K562 (cell line): Measurements from ENCODE around the gene CARD8. TPM values are rescaled to one million over a fixed set of nuclear protein-coding genes. Genes with fewer than 3 reads are reported as not detected.

ENCODE experiments used
- ARID2 ChIP-seq: fragments of 450-650 bp; IDR thresholded peaks from 2 replicates; pipeline ENCODE4 v1.6.1; 2017; ENCODE audit warnings: antibody characterized with exemption, mild to moderate bottlenecking
- E2F8 ChIP-seq: fragments of 450-650 bp; IDR thresholded peaks from 2 replicates; pipeline ENCODE4 v1.7.1; 2018; ENCODE audit warnings: mild to moderate bottlenecking, low read depth; ENCODE audit not compliant: partially characterized antibody
- EP300 ChIP-seq: IDR thresholded peaks from 2 replicates; pipeline ENCODE4 v1.6.1; 2012; ENCODE audit warnings: low read length, improper control_type of control experiment
- FOXO4 ChIP-seq: fragments of 450-650 bp; formaldehyde crosslinking; IDR thresholded peaks from 2 replicates; pipeline ENCODE4 v1.4.0; 2020; ENCODE audit warnings: mild to moderate bottlenecking, moderate library complexity
- GTF2A2 ChIP-seq: IDR thresholded peaks from 2 replicates; pipeline ENCODE4 v1.6.1; 2016; ENCODE audit warnings: mild to moderate bottlenecking, missing genetic modification characterization, missing compliant biosample characterization
- GTF2F1 ChIP-seq: IDR thresholded peaks from 2 replicates; pipeline ENCODE4 v1.6.1; 2011; ENCODE audit warnings: low read depth, low read length, improper control_type of control experiment
- KAT2B ChIP-seq: IDR thresholded peaks from one replicate; pipeline ENCODE4 v1.6.1; 2012; ENCODE audit warnings: low read depth, mild to moderate bottlenecking, control low read depth, inconsistent platforms, low read length, moderate library complexity
- NR0B1 ChIP-seq: fragments of 450-650 bp; IDR thresholded peaks from one replicate; pipeline ENCODE4 v1.6.1; 2018; ENCODE audit warnings: mild to moderate bottlenecking, moderate library complexity; ENCODE audit not compliant: partially characterized antibody
- NR2F6 ChIP-seq: fragments of 450-650 bp; formaldehyde crosslinking; IDR thresholded peaks from 2 replicates; pipeline ENCODE4 v1.4.0; 2020; ENCODE audit warnings: mild to moderate bottlenecking
- TBP ChIP-seq: optimal IDR thresholded peaks from 2 replicates; pipeline ENCODE3; 2011; ENCODE audit warnings: low read depth, low read length, improper control_type of control experiment
- TOE1 ChIP-seq, 2 experiments: fragments of 450-650 bp in 1 of 2; sonication (generic) in 1 of 2; formaldehyde crosslinking in 1 of 2; IDR thresholded peaks; 2 replicates each; pipeline versions ENCODE4 v1.7.1 to v1.8.0; 2016 to 2022; ENCODE audit warnings: borderline replicate concordance in 2 of 2, mild to moderate bottlenecking in 2 of 2, antibody characterized with exemption in 1 of 2, inconsistent platforms in 1 of 2, low read depth in 1 of 2, missing genetic modification reagents in 1 of 2, moderate library complexity in 1 of 2
- ZBTB7A ChIP-seq: IDR thresholded peaks from 2 replicates; pipeline ENCODE4 v1.6.1; 2011; ENCODE audit warnings: low read depth, mild to moderate bottlenecking, low read length, moderate library complexity, borderline replicate concordance; ENCODE audit not compliant: control insufficient read depth
- ZNF212 ChIP-seq: fragments of 450-650 bp; formaldehyde crosslinking; IDR thresholded peaks from 2 replicates; pipeline ENCODE4 v1.4.0; 2020; ENCODE audit warnings: mild to moderate bottlenecking
- ZNF263 ChIP-seq: sonication (generic); formaldehyde crosslinking; IDR thresholded peaks from 2 replicates; pipeline ENCODE4 v1.8.0; 2022; ENCODE audit warnings: mild to moderate bottlenecking, missing genetic modification reagents, borderline replicate concordance
- ZNF316 ChIP-seq: fragments of 450-650 bp; IDR thresholded peaks from 2 replicates; pipeline ENCODE4 v1.6.1; 2016
- ZNF395 ChIP-seq: fragments of 200-800 bp; sonication (Bioruptor generic); IDR thresholded peaks from 2 replicates; pipeline ENCODE4 v1.6.1; 2017; ENCODE audit warnings: missing genetic modification characterization, missing compliant biosample characterization
- ZNF551 ChIP-seq: fragments of 250-450 bp; sonication (Bioruptor Pico); IDR thresholded peaks from 2 replicates; pipeline ENCODE4 v1.5.0; 2021; ENCODE audit warnings: mild to moderate bottlenecking, moderate library complexity
- ZNF668 ChIP-seq: fragments of 250-450 bp; sonication (Bioruptor Pico); IDR thresholded peaks from 2 replicates; pipeline ENCODE4 v1.8.0; 2022; ENCODE audit warnings: mild to moderate bottlenecking, inconsistent platforms
- polyA plus RNA-seq, 8 experiments: library from polyadenylated mRNA; depleted of rRNA in 4 of 8; stranded (reverse) in 5 of 8; unstranded in 3 of 8; fragments of >200 nt; fragmentation: Nextera tagmentation in 2 of 8; fragmentation: Illumina TruSeq in 1 of 8; extraction: Ambion mirVana in 2 of 8; extraction: Trizol in 1 of 8; gene quantifications; 2 replicates each; pipeline versions ENCODE4 v1.2.1 to v1.2.3, GENCODE V29; 2011 to 2014; ENCODE audit warnings: inconsistent platforms in 1 of 8, missing spikeins in 1 of 8
- total RNA-seq, 7 experiments: library from RNA; depleted of rRNA in 6 of 7; stranded (reverse); fragments of >200 nt in 6 of 7; fragmentation: Illumina TruSeq in 2 of 7; extraction: Trizol in 2 of 7; gene quantifications; 2 replicates each; pipeline versions ENCODE4 v1.2.1 to v1.2.3, GENCODE V29; 2011 to 2021; ENCODE audit warnings: low replicate concordance in 1 of 7

CARD8 gene
- total and polyA plus RNA-seq, 9 of the 15 experiments (the other 6 are each of a cell fraction or from before 2014, with no cell fraction given) = 11.5 to 26.4 (median 20.8) TPM

GRCh38 chr19:48254529-48254970, 1.2 kb downstream of the CARD8 start (continued):
- TF ChIP-seq ZNF316 (no peak), ZNF212 (CRISPR knock-in tag) (peak; percentile 90; the same call in 1 of the 2 replicates), GTF2A2 (tag) (peak; percentile 96), NR2F6 (CRISPR knock-in tag) (peak; percentile 79; the same call in 1 of the 2 replicates), ZNF668 (peak; percentile 97), KAT2B (no peak), ARID2 (no peak), EP300 (no peak), ZNF551 (CRISPR knock-in tag) (peak; percentile 62; the same call in 1 of the 2 replicates), ZNF263 (CRISPR knock-in tag) (no peak), ZBTB7A (no peak), E2F8 (no peak), NR0B1 (no peak), GTF2F1 (no peak), ZNF395 (CRISPR knock-in tag) (peak; percentile 99), TOE1 (IDR thresholded peaks at IDR 0.05; ENCODE audit: borderline replicate concordance) (no peak), TOE1 (CRISPR knock-in tag; IDR thresholded peaks at IDR 0.05; ENCODE audit: borderline replicate concordance, low read depth) (no peak), TBP (no peak), FOXO4 (CRISPR knock-in tag) (peak; percentile 95)
